HG03442 (cell line): ENCODE results near the gene TMEM131.
"Not testable (repeated sequence)": the region's sequence is repeated elsewhere in the genome, so short reads cannot be mapped to it uniquely, and the experiment has no call there.

Source experiments
- ATAC-seq: cut with Tn5 transposase; IDR thresholded peaks from one replicate; pipeline ENCODE4 v1.9.1; 2021; ENCODE audit warnings: mild to moderate bottlenecking, moderate library complexity; ENCODE audit not compliant: unreplicated experiment

TMEM131 gene

GRCh38 chr2:97995734-97996624, at the start of gene TMEM131:
Gene TMEM131 (minus strand): TSS chr2:97995948. CDS start chr2:97995662, 286 bp downstream.
- peak; percentile 71 for ATAC-seq

- not testable (repeated sequence) for ATAC-seq
These were observed 49.0 kb upstream of the TMEM131 start for GRCh38 chr2:98044730-98045129.

- ATAC-seq, result no peak
These were observed 47.4 kb upstream of the TMEM131 start for GRCh38 chr2:98043101-98043500.

GRCh38 chr2:98040331-98040939, 44.7 kb upstream of the TMEM131 start:
- ATAC-seq, result no peak

GRCh38 chr2:98039085-98039756, 43.5 kb upstream of the TMEM131 start:
- ATAC-seq, result no peak

GRCh38 chr2:98037666-98038336, 42.1 kb upstream of the TMEM131 start:
- no peak for ATAC-seq

- ATAC-seq, result no peak
These were observed 41.5 kb upstream of the TMEM131 start for GRCh38 chr2:98037206-98037605.

GRCh38 chr2:98036349-98037000, 40.7 kb upstream of the TMEM131 start:
- no peak for ATAC-seq

- no peak for ATAC-seq
These were observed 39.0 kb upstream of the TMEM131 start for GRCh38 chr2:98034745-98035144.

- no peak for ATAC-seq
These were observed 36.3 kb upstream of the TMEM131 start for GRCh38 chr2:98032086-98032485.

GRCh38 chr2:98029718-98030222, 34.0 kb upstream of the TMEM131 start:
- ATAC-seq, result no peak

- ATAC-seq, result no peak
These were observed 33.4 kb upstream of the TMEM131 start for GRCh38 chr2:98028931-98029717.

GRCh38 chr2:98028101-98028561, 32.4 kb upstream of the TMEM131 start:
- ATAC-seq, result no peak

- peak; percentile 21 for ATAC-seq
These were observed 31.8 kb upstream of the TMEM131 start for GRCh38 chr2:98027538-98027937.

- peak; percentile 90 for ATAC-seq
These were observed 31.3 kb upstream of the TMEM131 start for GRCh38 chr2:98026927-98027522.

- ATAC-seq, result no peak
These were observed 30.5 kb upstream of the TMEM131 start for GRCh38 chr2:98026292-98026691.

GRCh38 chr2:98025481-98026037, 29.8 kb upstream of the TMEM131 start:
- ATAC-seq, result no peak

GRCh38 chr2:98022067-98022466, 26.3 kb upstream of the TMEM131 start:
- ATAC-seq, result not testable (repeated sequence)
